ENCODE results near the gene BSG.

The BSG gene

GRCh38 chr19:525857-526419 lies 46.5 kb upstream of the BSG start:
- H3K27me3 ChIP-seq (ENCODE audit: low read depth, low read length): peaks cover 7% of the 10 kb centered on the region
- TF ChIP-seq CTCF (IDR thresholded peaks at IDR 0.05; ENCODE audit: low read depth, low read length) (no peak), EZH2phosphoT487 (IDR thresholded peaks at IDR 0.05; ENCODE audit: low read depth) (no peak)
- H3K4me3 ChIP-seq (ENCODE audit: low read length): no peak overlapping the region
- H2AFZ ChIP-seq (ENCODE audit: low read depth, low read length): no peak overlapping the region
- H4K20me1 ChIP-seq (ENCODE audit: insufficient read depth, low read length): no peaks in the 10 kb centered on the region
- no peak overlapping the region for H3K27ac ChIP-seq (ENCODE audit: low read length)
- H3K9me3 ChIP-seq (ENCODE audit: insufficient read depth, low read length): no peaks in the 10 kb centered on the region
- H3K4me2 ChIP-seq (ENCODE audit: low read length): no peak overlapping the region
- H3K9ac ChIP-seq (ENCODE audit: low read length): no peak overlapping the region
- H3K4me1 ChIP-seq (ENCODE audit: low read length): no peaks in the 10 kb centered on the region
- no peaks in the 10 kb centered on the region for H3K36me3 ChIP-seq (replicated peaks; ENCODE audit: low read depth, low read length)
- no peaks in the 10 kb centered on the region for H3K79me2 ChIP-seq (ENCODE audit: low read length)

- peak overlapping the region; percentile 73 for H3K9ac ChIP-seq (ENCODE audit: low read length)
- peaks cover 36% of the 10 kb centered on the region for H3K79me2 ChIP-seq (ENCODE audit: low read length)
- no peaks in the 10 kb centered on the region for H3K36me3 ChIP-seq (replicated peaks; ENCODE audit: low read depth, low read length)
- H3K4me3 ChIP-seq (ENCODE audit: low read length): peak overlapping the region; percentile 86
- H3K4me2 ChIP-seq (ENCODE audit: low read length): peak overlapping the region; percentile 72
- TF ChIP-seq EZH2phosphoT487 (IDR thresholded peaks at IDR 0.05; ENCODE audit: low read depth) (no peak), CTCF (IDR thresholded peaks at IDR 0.05; ENCODE audit: low read depth, low read length) (no peak)
- no peaks in the 10 kb centered on the region for H3K9me3 ChIP-seq (ENCODE audit: insufficient read depth, low read length)
- peaks cover 20% of the 10 kb centered on the region for H4K20me1 ChIP-seq (ENCODE audit: insufficient read depth, low read length)
- H2AFZ ChIP-seq (ENCODE audit: low read depth, low read length): peak overlapping the region; percentile 75; the same call in 1 of the 2 replicates
- peaks cover 7% of the 10 kb centered on the region for H3K27me3 ChIP-seq (ENCODE audit: low read depth, low read length)
- peaks cover 11% of the 10 kb centered on the region for H3K4me1 ChIP-seq (ENCODE audit: low read length)
- H3K27ac ChIP-seq (ENCODE audit: low read length): no peak overlapping the region
Observed at GRCh38 chr19:530134-531008, 42.0 kb upstream of the BSG start.

- peaks cover 21% of the 10 kb centered on the region for H4K20me1 ChIP-seq (ENCODE audit: insufficient read depth, low read length)
- H3K9me3 ChIP-seq (ENCODE audit: insufficient read depth, low read length): no peaks in the 10 kb centered on the region
- TF ChIP-seq EZH2phosphoT487 (IDR thresholded peaks at IDR 0.05; ENCODE audit: low read depth) (no peak), CTCF (IDR thresholded peaks at IDR 0.05; ENCODE audit: low read depth, low read length) (no peak)
- peaks cover 2% of the 10 kb centered on the region for H3K36me3 ChIP-seq (replicated peaks; ENCODE audit: low read depth, low read length)
- peaks cover 11% of the 10 kb centered on the region for H3K4me1 ChIP-seq (ENCODE audit: low read length)
- H2AFZ ChIP-seq (ENCODE audit: low read depth, low read length): peak overlapping the region; percentile 75
- H3K9ac ChIP-seq (ENCODE audit: low read length): peak overlapping the region; percentile 73
- H3K4me3 ChIP-seq (ENCODE audit: low read length): peak overlapping the region; percentile 86
- H3K27ac ChIP-seq (ENCODE audit: low read length): peak overlapping the region; percentile 51
- peak overlapping the region; percentile 72 for H3K4me2 ChIP-seq (ENCODE audit: low read length)
- H3K27me3 ChIP-seq (ENCODE audit: low read depth, low read length): peaks cover 6% of the 10 kb centered on the region
- peaks cover 41% of the 10 kb centered on the region for H3K79me2 ChIP-seq (ENCODE audit: low read length)
Observed at GRCh38 chr19:531009-531752, 41.2 kb upstream of the BSG start.

All from OCI-LY3 (cell line).